NOMO-1 treated with dmso at 0.1 percent for 144 hours (cell line): ENCODE results near the gene DMD.
"Not testable (repeated sequence)": the region's sequence is repeated elsewhere in the genome, so short reads cannot be mapped to it uniquely, and the experiment has no call there.

Source experiments
- DNase-seq: peaks from one replicate; lab custom pipeline; 2025; ENCODE audit not compliant: unreplicated experiment; lab: John Stamatoyannopoulos, UW

DMD gene

GRCh38 chrX:31470753-31471152, 1740.6 kb downstream of the DMD start:
- not testable (repeated sequence) for DNase-seq

GRCh38 chrX:31464306-31464915, 1746.9 kb downstream of the DMD start:
- DNase-seq, result peak; percentile 19

DNA sequence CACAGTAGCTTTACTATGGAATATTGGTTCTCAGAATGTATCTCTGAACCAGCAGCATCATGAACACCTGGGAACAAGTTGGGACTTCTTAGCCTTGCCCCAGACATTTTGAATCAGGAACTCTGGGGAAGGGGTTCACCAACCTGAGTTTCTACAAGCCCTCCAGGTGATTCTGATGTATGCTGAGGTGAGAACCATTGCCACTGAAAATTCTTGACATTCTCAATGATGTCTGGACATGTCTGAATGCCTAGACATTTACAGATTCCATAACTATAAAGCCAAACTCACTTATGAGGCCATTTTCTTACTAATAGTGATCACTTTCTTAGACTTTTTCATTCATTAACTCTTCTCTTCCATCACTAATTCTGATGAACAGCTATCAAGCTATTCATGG, 1750.1 kb downstream of the DMD start:
- DNase-seq, result no peak

GRCh38 chrX:31459361-31459760, 1752.0 kb downstream of the DMD start:
- DNase-seq, result no peak

DNA sequence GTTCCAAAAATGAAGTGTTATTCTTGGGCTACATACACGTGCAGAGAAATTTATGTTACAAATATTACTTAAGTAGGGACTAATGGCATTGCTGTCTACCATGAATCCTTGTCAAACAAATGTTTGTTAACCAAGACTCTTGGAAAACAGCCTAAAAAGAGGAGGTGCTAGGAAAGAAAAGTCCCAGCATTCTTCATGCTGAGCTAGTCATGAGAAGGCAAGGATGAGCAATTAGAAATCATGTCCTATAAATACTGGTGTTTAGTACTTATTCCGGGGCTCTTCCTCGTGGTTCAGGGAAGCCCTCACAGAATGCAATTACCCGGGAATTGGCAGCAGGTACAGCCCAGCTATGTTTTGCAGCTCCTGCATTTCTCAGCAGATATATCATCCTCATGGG, 1761.4 kb downstream of the DMD start:
- DNase-seq, result no peak

DNA sequence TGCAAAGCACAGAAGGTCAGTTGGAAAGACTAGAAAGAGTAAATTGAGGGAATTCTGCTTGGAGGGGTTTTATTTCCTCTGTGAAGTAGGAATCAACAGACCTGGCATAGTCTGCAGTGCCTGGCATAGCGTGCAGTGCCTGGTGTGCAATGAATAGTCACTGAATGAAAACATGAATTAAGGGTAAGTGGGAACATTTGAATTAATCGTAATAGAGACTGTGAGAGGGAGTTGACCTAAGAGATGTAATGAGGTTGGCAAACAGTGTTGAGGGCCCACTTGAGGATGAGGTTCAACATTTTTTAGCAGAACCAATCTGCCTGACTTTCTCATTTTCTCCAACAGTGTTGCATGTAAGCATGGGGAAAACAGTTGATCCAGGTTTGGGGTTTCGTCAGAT, 1762.3 kb downstream of the DMD start:
- no peak for DNase-seq

GRCh38 chrX:31445542-31445941, 1765.8 kb downstream of the DMD start:
- no peak for DNase-seq

DNA sequence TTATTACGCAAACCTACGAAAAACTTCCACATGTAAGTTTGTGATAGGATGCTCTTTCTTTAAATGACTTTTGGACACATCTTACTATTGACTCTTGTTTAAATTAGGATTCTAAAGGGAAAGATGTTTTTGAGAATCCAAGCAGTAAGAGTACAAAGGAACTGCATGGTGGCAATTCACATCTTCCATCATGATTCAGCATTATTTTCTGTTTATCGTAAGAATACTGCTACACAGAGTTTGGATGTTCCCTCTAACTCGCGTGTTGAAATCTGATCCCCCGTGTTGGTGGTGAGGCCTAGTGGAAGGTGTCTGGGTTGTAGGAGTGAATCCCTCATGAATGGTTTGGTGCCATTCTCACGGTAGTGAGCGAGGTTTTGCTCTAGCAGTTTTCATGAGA, 1767.7 kb downstream of the DMD start:
- DNase-seq, result no peak

DNA sequence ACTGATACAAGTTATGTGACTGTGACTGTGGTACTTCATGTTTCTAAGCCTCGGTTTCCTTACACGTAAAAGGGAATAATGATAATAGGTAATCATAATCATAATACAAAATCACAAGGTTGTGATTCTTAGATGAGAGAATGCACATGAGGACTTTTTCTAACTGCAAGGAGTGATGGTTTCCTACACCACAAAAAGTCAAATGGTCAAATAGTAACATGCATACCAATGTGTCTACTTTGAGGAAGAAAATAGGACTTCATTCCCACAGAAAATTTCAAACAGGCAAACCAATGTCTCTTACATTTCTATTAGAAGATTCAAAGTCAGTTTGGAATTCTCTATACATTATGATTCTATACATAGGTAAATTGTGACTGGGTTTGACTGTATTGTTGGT, 1770.8 kb downstream of the DMD start:
- no peak for DNase-seq

GRCh38 chrX:31436424-31436823, 1774.9 kb downstream of the DMD start:
- DNase-seq, result no peak

- DNase-seq, result no peak
Observed at GRCh38 chrX:31435592-31435991, 1775.8 kb downstream of the DMD start.

DNA sequence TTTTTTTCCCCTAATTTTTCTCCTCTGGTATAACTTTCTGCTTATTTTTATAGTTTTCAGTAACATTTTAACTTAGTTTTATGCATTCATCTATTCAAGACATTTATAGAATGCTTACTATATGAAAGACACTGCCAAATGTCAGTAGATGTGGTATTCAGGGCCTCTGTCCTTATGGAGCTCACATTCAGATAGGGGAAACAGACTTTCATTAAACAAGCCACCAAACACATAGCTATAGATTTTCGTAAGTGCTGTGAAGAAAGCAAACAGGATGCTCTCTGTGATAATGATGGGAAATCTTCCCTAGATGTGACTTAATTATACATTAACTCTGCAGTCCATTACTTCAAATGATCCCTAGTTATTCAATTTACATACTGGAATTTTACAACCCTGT, 1777.5 kb downstream of the DMD start:
- DNase-seq, result no peak

DNA sequence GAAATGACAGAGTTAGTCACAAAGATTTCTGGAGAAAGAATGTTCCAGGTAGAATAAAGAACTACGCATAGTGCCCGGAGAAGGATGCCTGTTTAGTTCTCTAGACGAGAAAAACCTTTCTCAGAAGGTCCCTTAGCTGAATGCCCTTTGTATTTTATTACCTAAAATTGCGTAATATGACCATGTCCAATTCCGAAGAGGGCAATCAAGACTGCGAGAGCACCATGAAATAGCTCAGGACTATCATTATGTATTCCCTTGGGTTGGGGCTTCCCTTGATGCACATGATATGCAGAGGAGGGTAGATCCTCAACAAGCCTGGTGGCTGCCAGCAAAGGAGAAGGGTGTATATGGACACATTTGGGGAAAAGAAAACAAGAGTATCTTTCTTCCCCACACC, 1781.4 kb downstream of the DMD start:
- no peak for DNase-seq

- peak; percentile 13 for DNase-seq
Observed at GRCh38 chrX:31423609-31424189, 1787.7 kb downstream of the DMD start.

GRCh38 chrX:31421441-31421840, 1789.9 kb downstream of the DMD start:
- DNase-seq, result no peak

- no peak for DNase-seq
Observed at GRCh38 chrX:31420711-31421151, 1790.6 kb downstream of the DMD start.

GRCh38 chrX:31420302-31420701, 1791.0 kb downstream of the DMD start:
- no peak for DNase-seq

- DNase-seq, result no peak
Observed at GRCh38 chrX:31397119-31397518, 1814.2 kb downstream of the DMD start.

GRCh38 chrX:31392513-31392912, 1818.8 kb downstream of the DMD start:
- DNase-seq, result no peak

DNA sequence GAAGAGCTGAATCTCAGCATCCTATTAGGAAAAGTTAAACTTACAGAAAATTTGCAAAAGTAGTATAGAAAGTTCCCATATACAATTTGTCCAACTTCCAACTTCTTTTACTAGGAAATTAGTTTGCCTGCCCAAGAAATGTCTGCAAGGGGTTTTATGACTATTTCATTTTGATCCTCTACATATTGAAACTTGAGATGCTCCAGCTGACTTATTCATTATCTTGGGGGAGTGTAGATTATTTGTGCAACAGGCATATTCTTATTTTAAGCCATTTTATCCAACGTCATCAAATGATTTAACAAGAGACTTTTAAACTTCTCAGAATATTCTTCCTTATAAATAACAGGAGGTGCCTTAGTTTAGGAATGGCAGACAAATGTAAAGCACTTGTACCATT, 1822.4 kb downstream of the DMD start:
- no peak for DNase-seq

DNA sequence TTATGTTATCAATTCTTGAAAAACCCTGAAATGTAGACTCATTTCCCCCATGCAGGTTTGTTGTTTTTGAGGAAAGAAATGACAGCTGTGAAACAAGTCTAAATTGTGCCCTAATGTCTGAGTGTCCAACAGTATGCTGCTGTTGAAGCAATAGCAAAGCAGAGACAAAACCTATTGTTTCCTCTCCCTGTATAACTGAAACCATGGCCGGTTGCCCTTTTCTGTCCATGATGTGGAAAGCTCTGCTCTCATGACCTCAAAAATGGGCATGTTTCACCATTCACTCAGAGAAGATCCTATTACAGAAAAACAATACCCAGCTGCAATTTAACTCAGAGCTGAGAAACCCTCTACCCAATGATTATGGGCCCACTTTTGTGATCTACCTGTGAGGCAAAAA, 1826.9 kb downstream of the DMD start:
- DNase-seq, result no peak

- no peak for DNase-seq
Observed at GRCh38 chrX:31383991-31384390, 1827.4 kb downstream of the DMD start.

DNA sequence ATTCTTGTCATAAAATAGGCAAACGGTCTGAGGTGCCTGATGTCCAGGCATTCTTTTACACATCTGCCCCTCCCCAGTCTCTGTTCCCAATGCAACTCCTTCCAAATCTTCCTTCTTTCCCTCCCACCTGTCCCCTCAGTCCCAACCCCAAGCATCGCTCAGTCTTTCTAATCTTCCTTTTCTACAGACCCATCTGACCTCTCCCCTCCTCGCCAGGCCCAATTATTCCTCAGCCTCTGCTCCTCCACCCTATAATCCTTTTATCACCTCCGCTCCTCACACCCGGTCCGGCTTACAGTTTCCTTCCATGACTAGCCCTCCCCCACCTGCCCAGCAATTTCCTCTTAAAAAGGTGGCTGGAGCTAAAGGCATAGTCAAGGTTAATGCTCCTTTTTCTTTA, 1832.4 kb downstream of the DMD start:
- DNase-seq, result not testable (repeated sequence)
